GM23248 (cell line): ENCODE results near the gene THSD7A. TPM values are rescaled to one million over a fixed set of nuclear protein-coding genes. Genes with fewer than 3 reads are reported as not detected.

ENCODE experiments used
- DNase-seq: peaks from one replicate; pipeline ENCODE4 v3.0.0-alpha.2; 2015
- H2AFZ ChIP-seq: fragments of 200-600 bp; sonication (generic); 2 replicates; pipeline ENCODE4 v1.6.1; 2016; ENCODE audit warnings: antibody characterized with exemption
- H3F3A ChIP-seq: fragments of 200-600 bp; sonication (generic); 2 replicates; pipeline ENCODE4 v1.6.1; 2016; ENCODE audit warnings: mild to moderate bottlenecking, antibody characterized with exemption, mixed run types; ENCODE audit not compliant: insufficient read depth
- H3K27ac ChIP-seq: fragments of 200-600 bp; sonication (generic); 2 replicates; pipeline ENCODE4 v1.5.1; 2016; ENCODE audit warnings: mild to moderate bottlenecking
- H3K27me3 ChIP-seq: fragments of 200-600 bp; sonication (generic); replicated peaks from 2 replicates; pipeline ENCODE4 v1.6.1; 2016; ENCODE audit warnings: mild to moderate bottlenecking; ENCODE audit not compliant: insufficient read depth
- H3K36me3 ChIP-seq: fragments of 200-600 bp; sonication (generic); 2 replicates; pipeline ENCODE4 v1.6.1; 2016; ENCODE audit warnings: low read depth, mild to moderate bottlenecking
- H3K4me1 ChIP-seq: fragments of 200-600 bp; sonication (generic); 2 replicates; pipeline ENCODE4 v1.6.1; 2016; ENCODE audit warnings: mild to moderate bottlenecking; ENCODE audit not compliant: insufficient read depth
- H3K4me2 ChIP-seq: fragments of 200-600 bp; sonication (generic); one replicate; pipeline ENCODE4 v1.6.1; 2016; ENCODE audit warnings: mild to moderate bottlenecking; ENCODE audit not compliant: unreplicated experiment
- H3K4me3 ChIP-seq: fragments of 200-600 bp; sonication (generic); 2 replicates; pipeline ENCODE4 v1.5.1; 2016; ENCODE audit warnings: mild to moderate bottlenecking
- H3K79me2 ChIP-seq: fragments of 200-600 bp; sonication (generic); 2 replicates; pipeline ENCODE4 v1.6.1; 2016; ENCODE audit warnings: mild to moderate bottlenecking; ENCODE audit not compliant: insufficient read depth
- H3K9ac ChIP-seq: fragments of 200-600 bp; sonication (generic); 2 replicates; pipeline ENCODE4 v1.6.1; 2016; ENCODE audit warnings: mild to moderate bottlenecking
- H3K9me2 ChIP-seq: fragments of 200-600 bp; sonication (generic); 2 replicates; pipeline ENCODE4 v1.6.1; 2016; ENCODE audit warnings: mixed run types, mild to moderate bottlenecking, moderate library complexity; ENCODE audit not compliant: insufficient read depth
- H3K9me3 ChIP-seq: fragments of 200-600 bp; sonication (generic); one replicate; pipeline ENCODE4 v1.6.1; 2017; ENCODE audit warnings: low read depth
- H4K20me1 ChIP-seq: fragments of 200-600 bp; sonication (generic); 2 replicates; pipeline ENCODE4 v1.6.0; 2016; ENCODE audit not compliant: insufficient read depth
- EZH2 ChIP-seq: fragments of 200-600 bp; sonication (generic); IDR thresholded peaks from 2 replicates; pipeline ENCODE4 v1.6.1; 2018; ENCODE audit warnings: antibody characterized with exemption, mild to moderate bottlenecking; ENCODE audit not compliant: insufficient read depth, poor library complexity, severe bottlenecking
- EZH2phosphoT487 ChIP-seq: fragments of 200-600 bp; sonication (generic); IDR thresholded peaks from 2 replicates; pipeline ENCODE4 v1.6.1; 2018; ENCODE audit warnings: antibody characterized with exemption, moderate library complexity, mild to moderate bottlenecking, low read depth; ENCODE audit not compliant: insufficient read depth
- WGBS, 2 experiments: methylation state at CpG; one replicate each; pipeline ENCODE4 v1.1.6; 2015 to 2017; ENCODE audit warnings: low lambda C conversion rate in 2 of 2, low coverage in 1 of 2; ENCODE audit errors: missing lambda C conversion rate in 2 of 2; 5-methylcytosine and 5-hydroxymethylcytosine counted together
- in situ Hi-C: fragments of 300-500 bp; cut with MboI; formaldehyde crosslinking; loops from 2 replicates; pipeline ENCODE4 v1.15.0; 2020
- polyA plus RNA-seq: library from polyadenylated mRNA; unstranded; fragments of >200 nt; fragmentation: Nextera tagmentation; extraction: Ambion mirVana; gene quantifications from 2 replicates; pipeline ENCODE4 v1.2.1, GENCODE V29; 2016
- total RNA-seq: library from RNA; depleted of rRNA; stranded (reverse); fragments of >200 nt; shearing (Covaris generic); gene quantifications from 2 replicates; pipeline ENCODE4 v1.2.3, GENCODE V29; 2014

THSD7A gene
- total and polyA plus RNA-seq, 2 experiments from 2014 or later: not detected

- no peaks in the 10 kb centered on the region for H3K9me3 ChIP-seq
- no peak overlapping the region for H3K4me3 ChIP-seq
- no peak overlapping the region for H3K4me2 ChIP-seq
- H3K4me1 ChIP-seq: no peaks in the 10 kb centered on the region
- no peak for TF ChIP-seq EZH2phosphoT487
- TF ChIP-seq EZH2: no peak
- no peaks in the 10 kb centered on the region for H3F3A ChIP-seq
- no peak overlapping the region for H2AFZ ChIP-seq
- in situ Hi-C loops: no loop called here
- H3K9me2 ChIP-seq: no peaks in the 10 kb centered on the region
- no peak overlapping the region for H3K9ac ChIP-seq
- H3K27ac ChIP-seq: no peak overlapping the region
- 0 out of 2 replicates have a peak, but pooled peaks cover 3% of the 10 kb centered on the region for H3K27me3 ChIP-seq
- no peak for DNase-seq
- H3K36me3 ChIP-seq: no peaks in the 10 kb centered on the region
- no peaks in the 10 kb centered on the region for H4K20me1 ChIP-seq
- H3K79me2 ChIP-seq: no peaks in the 10 kb centered on the region
Observed at GRCh38 chr7:11485636-11486035, 346.4 kb downstream of the THSD7A start.

GRCh38 chr7:11480143-11480542, 351.9 kb downstream of the THSD7A start:
- H3K9ac ChIP-seq: no peak overlapping the region
- in situ Hi-C loops: no loop called here
- no peaks in the 10 kb centered on the region for H3K9me2 ChIP-seq
- H3K27ac ChIP-seq: no peak overlapping the region
- no peak overlapping the region for H3K4me2 ChIP-seq
- H3F3A ChIP-seq: no peaks in the 10 kb centered on the region
- no peaks in the 10 kb centered on the region for H3K4me1 ChIP-seq
- no peak for TF ChIP-seq EZH2phosphoT487
- no peak for TF ChIP-seq EZH2
- H3K9me3 ChIP-seq: no peaks in the 10 kb centered on the region
- H3K27me3 ChIP-seq: no peaks in the 10 kb centered on the region
- 57 to 59% methylated on average over 3 of the region's 3 CpGs for WGBS, 2 experiments
- H4K20me1 ChIP-seq: no peaks in the 10 kb centered on the region
- H3K36me3 ChIP-seq: no peaks in the 10 kb centered on the region
- H3K79me2 ChIP-seq: no peaks in the 10 kb centered on the region
- no peak overlapping the region for H3K4me3 ChIP-seq
- DNase-seq: no peak
- no peak overlapping the region for H2AFZ ChIP-seq

DNA sequence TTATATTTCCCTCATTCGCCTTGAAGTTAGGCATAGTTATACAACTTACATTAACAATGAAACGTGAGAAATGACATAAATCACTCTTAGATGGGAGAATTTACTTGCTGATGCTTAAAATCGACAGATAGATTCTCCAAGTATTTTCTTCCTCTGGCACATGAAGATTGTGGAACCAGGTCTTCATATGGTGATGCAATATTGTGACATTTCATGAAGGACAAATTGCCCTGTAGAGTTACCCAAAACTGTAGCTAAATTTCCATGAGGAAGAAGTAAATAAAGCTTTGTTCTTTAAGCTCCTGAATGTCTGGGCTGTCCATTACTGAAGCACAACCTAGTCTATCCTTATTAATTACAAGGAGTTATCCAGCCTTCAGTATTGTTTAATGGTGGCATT, 353.1 kb downstream of the THSD7A start:
- 60 to 66% methylated on average over 3 of the region's 3 CpGs for WGBS, 2 experiments
- TF ChIP-seq EZH2 (no peak), EZH2phosphoT487 (no peak)

DNA sequence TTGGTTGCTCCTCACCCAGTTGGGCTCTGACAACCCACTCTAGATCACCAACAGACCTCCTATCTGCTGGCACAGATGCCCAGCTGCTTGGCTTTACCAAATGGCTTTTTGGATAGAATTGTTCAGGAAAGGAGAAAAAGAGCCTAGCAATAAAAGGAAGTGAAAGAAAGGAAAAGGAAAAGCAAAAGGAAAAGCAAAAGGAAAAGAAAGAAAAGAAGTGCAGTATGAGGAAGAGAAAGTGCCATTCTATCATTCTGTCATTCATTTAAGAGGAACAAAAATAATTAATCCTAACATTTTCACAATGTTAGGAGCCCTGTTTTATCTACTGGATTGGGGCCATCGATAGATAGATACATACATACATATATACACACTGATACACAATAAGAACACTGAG, 353.6 kb downstream of the THSD7A start:
- H2AFZ ChIP-seq: no peak overlapping the region
- no peak overlapping the region for H3K27ac ChIP-seq
- DNase-seq: no peak
- H3K4me3 ChIP-seq: no peak overlapping the region
- H3K27me3 ChIP-seq: no peaks in the 10 kb centered on the region
- no peaks in the 10 kb centered on the region for H3K9me3 ChIP-seq
- no peak overlapping the region for H3K9ac ChIP-seq
- no peak overlapping the region for H3K4me2 ChIP-seq
- TF ChIP-seq EZH2 (no peak), EZH2phosphoT487 (no peak)
- no peaks in the 10 kb centered on the region for H3K79me2 ChIP-seq
- no peaks in the 10 kb centered on the region for H3K36me3 ChIP-seq
- in situ Hi-C loops: no loop called here
- H3F3A ChIP-seq: no peaks in the 10 kb centered on the region
- no peaks in the 10 kb centered on the region for H3K4me1 ChIP-seq
- WGBS, 2 experiments: 56 to 66% methylated on average over 1 of the region's 1 CpG
- H3K9me2 ChIP-seq: no peaks in the 10 kb centered on the region
- no peaks in the 10 kb centered on the region for H4K20me1 ChIP-seq

More for the DNA sequence above, 353.1 kb downstream of the THSD7A start:
- DNase-seq: no peak
- no peaks in the 10 kb centered on the region for H3K36me3 ChIP-seq
- no peaks in the 10 kb centered on the region for H3K79me2 ChIP-seq
- H2AFZ ChIP-seq: no peak overlapping the region
- no peak overlapping the region for H3K4me2 ChIP-seq
- in situ Hi-C loops: no loop called here
- H3K9me3 ChIP-seq: no peaks in the 10 kb centered on the region
- no peaks in the 10 kb centered on the region for H3K4me1 ChIP-seq
- H4K20me1 ChIP-seq: no peaks in the 10 kb centered on the region
- no peak overlapping the region for H3K27ac ChIP-seq
- no peak overlapping the region for H3K4me3 ChIP-seq
- H3K9me2 ChIP-seq: no peaks in the 10 kb centered on the region
- no peaks in the 10 kb centered on the region for H3K27me3 ChIP-seq
- no peak overlapping the region for H3K9ac ChIP-seq
- no peaks in the 10 kb centered on the region for H3F3A ChIP-seq

GRCh38 chr7:11474902-11475585, 357.0 kb downstream of the THSD7A start:
- no peak for TF ChIP-seq EZH2
- no peak for TF ChIP-seq EZH2phosphoT487
- no peak for DNase-seq
- WGBS, 2 experiments: 63 to 64% methylated on average over 6 of the region's 6 CpGs
- H3K4me1 ChIP-seq: no peaks in the 10 kb centered on the region
- no peaks in the 10 kb centered on the region for H3K9me2 ChIP-seq
- in situ Hi-C loops: no loop called here
- H3F3A ChIP-seq: no peaks in the 10 kb centered on the region
- no peak overlapping the region for H3K27ac ChIP-seq
- H4K20me1 ChIP-seq: no peaks in the 10 kb centered on the region
- H3K79me2 ChIP-seq: no peaks in the 10 kb centered on the region
- no peaks in the 10 kb centered on the region for H3K9me3 ChIP-seq
- H2AFZ ChIP-seq: no peak overlapping the region
- no peaks in the 10 kb centered on the region for H3K27me3 ChIP-seq
- no peak overlapping the region for H3K9ac ChIP-seq
- no peak overlapping the region for H3K4me3 ChIP-seq
- H3K4me2 ChIP-seq: no peak overlapping the region
- H3K36me3 ChIP-seq: no peaks in the 10 kb centered on the region
